Fibroblast of the conjunctiva (primary cell): Measurements from ENCODE around the gene ADO.

Experiments used
- DNase-seq: peaks from one replicate; pipeline ENCODE4 v3.0.0-alpha.2; 2010; ENCODE audit warnings: low read depth

The ADO gene

DNA sequence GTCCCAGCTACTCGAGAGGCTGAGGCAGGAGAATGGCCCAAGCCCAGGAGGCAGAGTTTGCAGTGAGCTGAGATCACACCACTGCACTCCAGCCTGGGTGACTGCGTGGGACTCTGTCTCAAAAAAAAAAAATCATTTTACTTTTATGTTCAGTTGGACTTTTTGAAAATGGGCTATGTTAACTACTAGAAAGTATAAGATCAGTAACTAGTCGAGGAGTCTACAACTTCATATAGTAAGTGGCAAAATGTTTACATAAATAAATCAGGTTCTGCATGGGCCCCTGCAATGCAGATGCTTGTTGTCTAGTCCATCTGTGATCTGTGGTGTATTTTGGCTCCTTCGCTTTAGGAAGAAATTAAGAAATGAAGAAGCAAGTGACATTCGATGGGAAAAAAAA, 12.3 kb upstream of the ADO start:
- no peak for DNase-seq

DNA sequence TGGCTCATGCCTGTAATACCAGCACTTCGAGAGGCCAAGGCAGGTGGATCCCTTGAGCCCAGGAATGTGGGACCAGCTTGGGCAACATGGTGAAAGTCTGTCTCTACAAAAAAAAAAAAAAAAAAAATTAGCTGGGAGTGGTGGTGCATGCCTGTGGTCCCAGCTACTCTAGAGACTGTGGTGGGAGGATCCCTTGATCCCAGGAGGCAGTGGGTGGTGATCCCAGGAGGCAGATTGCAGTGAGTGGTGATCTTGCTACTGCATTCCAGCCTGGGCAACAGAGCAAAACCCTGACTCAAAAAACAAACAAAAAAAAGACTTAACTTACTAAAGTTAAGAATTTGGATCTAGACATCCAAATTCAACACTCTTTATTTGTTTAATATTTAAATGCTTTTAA, 10.2 kb upstream of the ADO start:
- DNase-seq = no peak

DNA sequence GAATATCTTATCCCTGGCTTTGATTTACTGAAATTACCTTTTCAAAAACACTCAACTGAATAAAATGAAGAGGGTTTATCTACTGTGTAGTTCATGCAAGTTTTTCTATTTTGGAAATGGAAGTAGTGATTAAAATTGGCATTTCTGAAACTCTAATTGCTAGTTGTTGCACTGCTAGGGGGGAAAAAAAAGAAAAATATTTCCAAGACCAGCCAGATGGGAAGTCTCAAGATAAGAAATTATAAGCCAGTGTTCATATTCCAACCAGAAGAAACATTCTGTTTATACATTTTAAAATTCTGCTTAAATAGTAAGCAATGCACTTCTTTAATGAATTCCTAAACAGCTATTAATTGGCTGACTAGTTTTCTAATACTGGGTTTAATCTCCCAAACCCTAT, 9.4 kb upstream of the ADO start:
- DNase-seq = no peak

DNA sequence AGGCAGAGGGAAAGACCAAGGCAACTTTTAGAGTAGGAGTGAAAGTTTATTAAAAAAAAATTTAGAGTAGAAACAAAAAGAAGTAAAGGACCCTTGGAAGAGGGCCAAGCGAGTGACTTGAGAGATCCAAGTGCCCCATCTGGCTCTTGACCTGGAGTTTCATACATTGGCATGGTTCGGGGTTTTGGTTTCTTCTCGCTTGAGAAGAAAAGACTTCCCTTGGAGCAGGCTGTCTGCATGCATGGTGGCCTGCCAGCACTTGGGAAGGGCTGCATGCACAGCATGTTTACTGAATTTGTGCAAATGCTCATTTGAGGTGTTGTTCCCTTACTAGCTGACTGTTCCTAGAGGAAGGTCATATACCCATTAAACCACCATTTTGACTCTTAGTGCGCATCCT, 8.8 kb upstream of the ADO start:
- DNase-seq = no peak

DNA sequence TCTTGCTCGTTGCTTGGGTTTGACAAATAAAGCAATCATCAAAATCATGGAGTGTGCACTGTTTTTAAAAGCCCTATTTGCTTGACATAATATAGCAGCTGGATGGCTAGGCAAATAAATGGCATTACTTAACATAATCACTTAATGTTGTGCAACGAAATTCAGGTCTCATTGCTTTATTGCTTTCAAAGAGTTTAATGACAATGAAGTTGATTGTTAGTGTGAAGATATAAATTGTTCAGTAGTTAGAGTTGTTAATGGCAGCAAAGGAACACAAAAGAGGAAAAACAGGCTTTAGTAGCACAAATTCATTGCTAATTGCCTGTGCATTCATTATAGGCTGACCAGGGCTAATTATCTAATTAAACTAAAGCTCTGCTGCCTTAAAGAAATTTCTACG, 7.6 kb upstream of the ADO start:
- no peak for DNase-seq

DNA sequence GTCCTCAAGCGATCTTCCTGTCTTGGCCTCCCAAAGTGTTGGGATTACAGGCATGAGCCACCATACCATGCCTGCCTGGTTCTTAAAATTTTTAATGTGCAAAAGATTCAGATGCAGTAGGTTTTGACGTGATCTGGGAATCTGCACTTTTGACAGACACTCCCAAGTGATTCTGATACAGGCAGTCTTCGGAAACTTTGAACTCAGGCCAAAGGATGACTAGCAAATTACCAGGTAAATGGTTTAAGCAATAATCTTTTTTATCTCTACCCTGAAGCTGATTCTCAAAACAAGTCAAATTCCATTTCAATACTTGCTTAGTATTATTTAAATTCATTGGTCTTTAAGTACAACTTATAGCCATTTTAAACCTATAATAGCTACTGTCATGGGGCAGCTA, 2.6 kb upstream of the ADO start:
- DNase-seq = no peak

DNA sequence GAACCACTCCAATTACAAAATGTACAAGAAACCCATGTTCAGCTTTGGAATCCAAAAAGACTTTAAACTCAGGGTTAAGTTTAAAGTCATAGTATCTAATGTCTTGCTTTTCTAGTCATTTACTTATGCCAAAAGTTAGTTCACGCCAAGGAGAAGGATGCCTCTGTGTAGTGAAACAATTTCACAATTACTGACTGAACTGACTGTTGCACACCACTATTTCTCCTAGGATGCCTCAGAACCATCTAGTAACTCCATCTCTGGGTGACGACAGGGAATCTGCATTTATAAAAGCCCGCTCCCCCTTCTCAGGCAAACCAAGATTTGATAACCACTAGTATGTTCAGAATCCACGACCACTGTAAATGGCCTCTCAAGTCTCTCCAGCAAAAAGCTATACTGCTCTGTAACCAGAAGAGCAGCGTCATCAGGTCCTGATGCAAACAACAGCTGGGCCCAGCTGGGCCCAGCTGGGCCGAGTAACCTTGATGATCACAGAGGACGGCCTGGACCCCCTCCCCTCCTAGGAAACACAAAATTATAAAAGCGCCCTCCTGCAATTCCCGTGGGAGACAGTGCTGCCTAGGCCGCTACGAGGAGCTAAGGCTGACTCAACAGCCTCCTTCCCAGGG, 680 bp upstream of the ADO start:
- DNase-seq = no peak

DNA sequence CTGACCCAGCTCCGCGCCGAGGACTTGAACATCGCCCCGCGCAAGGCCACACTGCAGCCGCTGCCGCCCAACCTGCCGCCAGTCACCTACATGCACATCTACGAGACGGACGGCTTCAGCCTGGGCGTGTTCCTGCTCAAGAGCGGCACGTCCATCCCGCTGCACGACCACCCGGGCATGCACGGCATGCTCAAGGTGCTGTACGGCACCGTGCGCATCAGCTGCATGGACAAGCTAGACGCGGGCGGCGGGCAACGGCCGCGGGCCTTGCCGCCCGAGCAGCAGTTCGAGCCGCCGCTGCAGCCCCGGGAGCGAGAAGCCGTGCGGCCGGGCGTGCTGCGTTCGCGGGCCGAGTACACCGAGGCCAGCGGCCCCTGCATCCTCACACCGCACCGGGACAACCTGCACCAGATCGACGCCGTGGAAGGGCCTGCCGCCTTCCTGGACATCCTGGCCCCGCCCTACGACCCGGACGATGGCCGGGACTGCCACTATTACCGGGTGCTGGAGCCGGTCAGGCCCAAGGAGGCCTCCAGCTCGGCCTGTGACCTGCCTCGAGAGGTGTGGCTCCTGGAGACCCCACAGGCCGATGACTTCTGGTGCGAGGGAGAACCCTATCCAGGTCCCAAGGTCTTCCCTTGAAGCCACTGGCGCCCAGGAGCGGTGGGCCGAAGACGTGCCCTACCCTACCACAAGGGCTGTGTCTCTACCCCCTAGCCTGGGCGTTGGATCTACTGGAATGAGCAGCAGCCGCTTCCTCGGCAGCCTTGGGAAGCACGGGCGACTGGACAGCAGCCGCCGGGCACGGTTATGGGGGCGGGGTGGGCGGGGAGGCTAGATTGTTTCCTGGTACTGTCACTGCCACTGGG, 945 bp downstream of the ADO start:
- DNase-seq = no peak

DNA sequence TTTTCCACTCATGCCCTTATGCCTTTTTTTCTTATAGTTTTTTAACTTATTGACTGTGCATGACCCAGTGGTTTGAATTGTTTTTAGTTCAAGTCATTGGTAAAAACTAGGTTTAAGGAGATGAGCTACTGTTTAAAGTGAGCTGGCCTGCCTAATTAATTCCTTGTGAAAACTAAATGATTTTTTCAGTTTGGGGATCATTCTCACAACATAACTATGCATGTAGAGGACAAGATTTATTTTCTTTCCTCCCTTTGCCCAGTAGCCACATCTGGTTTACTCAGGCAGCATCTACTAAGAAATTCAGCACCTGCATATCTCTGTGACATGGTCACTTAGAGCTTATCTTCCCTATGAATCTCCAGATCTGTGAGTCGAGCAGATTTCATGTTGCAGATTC, 1.7 kb downstream of the ADO start:
- no peak for DNase-seq

DNA sequence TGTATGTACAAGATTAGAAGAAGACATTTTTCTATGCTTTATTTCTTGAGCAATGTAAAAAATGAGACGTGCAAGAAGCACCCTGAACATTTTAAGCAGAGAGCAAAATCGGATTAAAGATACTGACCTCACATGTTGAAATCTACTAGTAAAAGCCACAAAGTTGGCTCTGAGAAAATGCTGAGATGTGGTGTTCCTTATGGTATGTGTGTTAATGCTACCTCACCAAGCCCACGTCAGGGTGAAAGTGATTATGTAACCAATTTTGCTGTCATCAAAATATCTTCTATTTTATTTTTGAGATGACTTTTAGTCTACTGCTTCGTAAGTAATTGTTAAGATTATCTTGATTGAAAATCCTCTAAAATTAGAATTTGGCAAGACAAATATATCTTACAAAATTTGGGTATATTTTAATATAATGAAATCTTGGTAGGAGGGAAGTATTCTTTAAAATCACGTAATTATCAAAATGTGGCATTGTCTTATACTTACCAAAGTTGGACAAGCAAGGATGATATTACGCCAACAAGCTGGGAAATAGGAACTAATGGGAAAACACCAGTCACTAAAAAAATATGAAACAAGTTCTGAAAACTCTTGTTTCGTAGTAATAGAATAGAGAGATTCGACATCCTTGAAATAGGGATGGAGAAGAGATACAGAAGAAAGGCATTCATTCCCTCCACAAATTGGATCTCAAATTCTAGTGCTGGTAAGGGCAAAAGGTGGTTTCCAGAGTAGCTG, 5.8 kb downstream of the ADO start:
- no peak for DNase-seq

DNA sequence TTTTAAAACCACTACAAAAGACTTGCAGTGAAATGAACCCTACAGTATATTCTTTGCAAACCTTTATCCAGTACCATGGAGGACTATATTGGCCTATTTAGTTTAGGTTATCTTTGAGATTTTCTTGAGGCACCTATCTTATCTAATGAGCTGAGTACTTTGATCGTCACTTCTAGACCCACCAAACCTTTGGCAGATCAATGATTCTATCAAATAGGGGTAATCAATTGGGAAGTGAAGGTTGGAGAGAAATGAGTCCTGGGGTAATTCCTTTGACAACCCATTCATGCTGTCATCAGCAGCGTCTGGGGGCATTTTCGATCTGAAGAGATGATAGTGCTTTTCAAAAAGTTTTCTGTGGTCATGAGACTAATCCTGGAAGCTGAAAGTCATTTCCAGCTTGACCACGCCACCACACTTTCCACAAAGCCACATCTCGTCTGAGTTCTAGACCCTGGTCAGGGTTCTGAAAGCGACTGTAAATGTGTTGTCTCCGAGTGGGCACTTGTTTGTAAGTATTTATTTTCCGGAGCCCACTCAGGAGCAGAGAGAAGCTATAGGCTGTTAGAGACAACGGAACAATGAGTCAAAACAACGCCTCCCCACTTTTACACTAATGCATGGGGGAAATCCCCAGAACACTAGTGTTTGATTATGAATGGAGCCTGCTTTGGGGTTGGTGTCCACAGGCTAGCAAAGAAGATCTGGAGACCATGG, 6.8 kb downstream of the ADO start:
- no peak for DNase-seq

DNA sequence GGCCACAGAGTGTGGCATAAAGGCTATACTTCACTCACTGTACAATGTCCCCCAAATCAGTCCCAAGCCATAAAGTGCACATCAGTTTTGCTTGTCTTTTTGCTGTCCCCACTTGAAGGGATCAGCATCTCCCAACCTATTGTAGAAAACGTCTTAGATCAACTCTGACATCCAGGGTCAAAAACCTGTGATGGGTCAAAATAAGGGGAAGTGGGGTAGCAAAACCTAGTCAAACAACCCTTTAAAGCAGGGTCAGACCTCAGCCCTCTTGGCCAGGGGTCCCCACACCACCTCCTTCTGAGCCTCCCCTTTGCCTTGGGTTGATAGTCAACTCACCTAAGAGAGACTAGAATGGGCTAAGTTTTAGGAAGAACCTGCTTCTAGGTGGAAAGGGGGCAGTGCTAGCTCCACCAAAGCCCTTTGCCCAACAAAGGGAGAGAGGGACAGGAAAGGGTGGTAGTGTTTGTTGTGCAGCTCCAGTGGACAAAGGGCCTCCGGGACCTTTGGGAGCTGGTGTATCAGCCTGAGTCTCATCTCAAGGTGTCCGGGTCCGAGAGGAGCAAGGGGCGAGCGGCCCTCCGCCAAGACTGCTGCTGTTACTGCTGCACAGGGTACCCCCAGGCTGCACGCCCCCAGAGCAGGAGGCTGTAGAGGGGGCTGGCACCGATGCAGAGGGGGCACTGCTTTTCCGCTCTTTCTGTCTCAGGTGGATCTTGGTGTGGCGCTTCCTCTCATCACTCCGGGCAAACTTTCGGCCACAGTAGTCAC, 8.3 kb downstream of the ADO start:
- DNase-seq = no peak

DNA sequence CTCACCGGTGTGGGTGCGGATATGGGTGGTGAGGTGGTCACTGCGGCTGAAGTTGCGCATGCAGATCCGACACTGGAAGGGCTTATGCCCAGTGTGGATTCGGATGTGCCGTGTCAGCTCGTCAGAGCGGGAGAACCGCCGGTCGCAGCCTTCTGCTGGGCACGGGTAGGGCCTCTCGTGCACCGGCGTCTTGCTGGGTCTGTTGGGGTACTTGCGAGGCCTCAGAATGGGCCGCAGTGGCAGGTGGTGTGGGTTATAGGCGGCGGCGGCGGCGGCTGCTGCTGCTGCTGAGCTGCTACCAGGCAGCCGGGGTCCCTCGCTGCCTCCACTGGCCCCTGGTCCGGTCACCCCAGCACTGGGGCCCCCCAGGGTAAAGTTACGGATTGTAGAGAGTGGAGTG, 8.9 kb downstream of the ADO start:
- no peak for DNase-seq

DNA sequence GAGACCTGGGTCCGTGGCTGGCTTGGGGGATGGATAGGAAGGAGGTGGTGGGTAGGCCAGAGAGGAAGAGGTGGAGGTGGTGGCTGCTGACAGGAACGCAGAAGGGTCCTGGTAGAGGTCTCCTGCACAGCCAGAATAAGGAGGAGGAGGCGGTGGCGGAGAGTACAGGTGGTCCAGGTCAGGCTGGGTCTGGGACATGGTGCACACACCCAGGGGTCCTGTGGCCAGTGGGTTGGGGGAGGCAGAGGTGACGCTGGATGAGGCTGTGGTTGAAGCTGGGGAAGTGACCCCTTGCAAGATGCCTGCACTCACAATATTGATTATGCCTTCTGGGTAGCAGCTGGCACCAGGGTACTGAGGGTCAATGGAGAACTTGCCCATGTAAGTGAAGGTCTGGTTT, 9.5 kb downstream of the ADO start:
- no peak for DNase-seq

DNA sequence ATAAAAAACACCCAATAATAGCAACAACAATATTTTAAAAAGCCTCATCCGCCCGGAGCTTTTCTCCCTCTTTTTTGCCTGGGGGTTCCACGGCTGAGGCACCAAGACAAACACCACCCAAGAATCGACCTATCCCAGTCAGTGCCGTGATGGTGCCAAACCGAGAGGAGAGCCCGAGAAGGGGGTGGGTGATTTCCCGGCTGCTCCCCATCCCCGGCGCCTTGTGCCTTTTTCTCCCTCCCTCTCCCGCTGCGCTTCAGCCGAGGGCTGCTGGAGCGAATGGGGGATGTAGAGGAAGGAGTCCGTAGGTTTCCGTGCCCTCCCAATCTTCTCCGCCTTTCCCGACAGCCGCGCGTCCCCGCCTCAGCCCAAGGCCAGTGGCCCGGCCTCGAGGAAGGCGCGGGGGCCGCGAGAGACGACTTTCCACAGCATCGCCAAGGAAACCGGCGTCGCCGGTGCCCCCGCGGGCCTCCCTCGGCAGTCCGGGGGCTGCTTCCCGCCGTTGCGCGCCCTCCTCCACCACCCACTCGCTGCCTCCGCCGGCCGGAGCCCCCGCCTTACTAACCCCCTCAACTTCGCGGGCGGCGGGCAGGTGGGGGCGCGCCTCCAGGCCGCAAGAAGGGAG, 10.3 kb downstream of the ADO start:
- no peak for DNase-seq

DNA sequence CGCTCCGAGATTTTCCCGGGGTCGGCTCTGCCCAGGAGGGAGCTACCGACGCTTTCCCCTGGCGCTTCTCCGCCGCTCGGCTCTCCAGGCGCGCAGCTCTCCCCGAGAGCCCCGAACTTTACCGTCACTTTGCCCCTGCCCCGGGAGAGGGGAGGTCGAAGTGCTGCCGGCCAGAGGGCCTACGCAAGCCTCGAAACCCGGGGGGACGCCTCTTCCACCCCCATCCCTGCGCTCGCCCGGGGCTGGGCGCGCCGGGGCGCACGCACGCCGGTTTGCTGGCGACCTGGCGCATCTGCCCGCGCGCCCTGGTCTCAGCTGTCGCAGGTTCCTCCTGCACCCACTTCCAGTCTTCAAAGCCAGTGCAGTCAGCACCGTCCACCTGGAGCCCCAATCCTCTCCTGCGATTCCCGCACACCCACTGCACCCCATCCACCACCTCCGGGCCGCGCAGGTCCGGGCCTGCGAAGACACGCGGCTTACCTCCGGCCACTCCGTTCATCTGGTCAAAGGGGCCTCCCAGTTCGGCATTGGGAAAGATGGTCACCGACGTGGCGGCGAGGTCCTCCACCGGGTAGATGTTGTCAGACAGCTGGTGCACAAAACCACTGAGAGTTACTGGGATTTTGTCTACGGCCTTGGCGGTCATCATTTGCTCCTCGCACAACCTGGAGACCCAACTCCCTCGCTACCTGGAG, 11.0 kb downstream of the ADO start:
- DNase-seq = no peak

DNA sequence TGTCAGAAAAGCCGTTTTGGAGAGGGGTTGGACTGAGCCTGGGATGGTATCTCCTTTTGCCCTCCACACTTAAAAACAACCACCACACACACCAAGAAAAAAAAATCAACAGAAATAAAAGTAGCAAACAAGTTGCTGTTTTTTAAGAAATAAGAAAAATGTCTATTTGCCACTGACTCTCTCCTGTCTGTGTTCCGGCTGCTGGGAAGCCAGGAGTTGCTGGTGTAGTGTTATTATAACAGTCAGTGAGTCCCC, 11.5 kb downstream of the ADO start:
- no peak for DNase-seq

DNA sequence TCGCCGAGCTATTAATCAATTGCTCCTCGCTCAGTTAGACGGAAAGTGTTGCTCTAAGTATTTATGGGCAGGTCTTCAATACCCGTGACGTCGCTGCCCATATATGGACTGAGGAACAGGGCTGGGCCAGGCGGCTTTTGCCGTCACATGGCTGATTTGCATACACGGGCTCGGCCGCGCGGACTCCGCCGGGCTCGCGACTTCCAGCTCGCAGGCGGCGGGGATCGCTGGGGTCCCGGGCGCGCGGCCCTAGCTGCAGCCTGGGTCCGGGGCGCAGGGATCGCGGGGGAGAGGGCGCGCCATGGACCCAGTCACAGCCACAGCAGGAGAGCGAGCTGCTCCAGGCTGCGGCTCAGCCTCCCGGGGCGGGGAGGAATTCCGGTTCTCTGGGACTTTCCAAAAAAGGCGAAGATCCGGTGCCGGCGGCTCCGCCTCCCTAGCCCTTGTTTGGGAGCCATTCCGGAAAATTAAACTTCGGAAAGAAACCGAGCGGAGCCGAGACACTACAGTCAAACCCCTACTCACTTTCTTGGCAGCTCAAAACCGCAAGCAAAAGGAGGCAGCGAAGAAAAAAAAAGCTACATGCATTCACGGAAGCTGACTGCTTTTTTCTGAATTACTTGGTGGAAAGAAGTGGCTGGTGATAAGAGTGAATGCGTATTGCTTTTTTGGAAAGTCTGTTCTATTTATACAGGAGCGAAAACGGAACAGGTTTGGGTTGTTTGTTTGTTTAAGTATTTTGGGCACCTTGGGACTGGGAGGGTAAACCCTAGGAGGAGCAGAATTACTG, 12.0 kb downstream of the ADO start, which contains the start of gene EGR2:
Gene EGR2, minus strand, starts transcription at position 36 of the 790 bp plus-strand sequence. CDS start 337 bp downstream, outside the sequence.
- peak; percentile 85 for DNase-seq

DNA sequence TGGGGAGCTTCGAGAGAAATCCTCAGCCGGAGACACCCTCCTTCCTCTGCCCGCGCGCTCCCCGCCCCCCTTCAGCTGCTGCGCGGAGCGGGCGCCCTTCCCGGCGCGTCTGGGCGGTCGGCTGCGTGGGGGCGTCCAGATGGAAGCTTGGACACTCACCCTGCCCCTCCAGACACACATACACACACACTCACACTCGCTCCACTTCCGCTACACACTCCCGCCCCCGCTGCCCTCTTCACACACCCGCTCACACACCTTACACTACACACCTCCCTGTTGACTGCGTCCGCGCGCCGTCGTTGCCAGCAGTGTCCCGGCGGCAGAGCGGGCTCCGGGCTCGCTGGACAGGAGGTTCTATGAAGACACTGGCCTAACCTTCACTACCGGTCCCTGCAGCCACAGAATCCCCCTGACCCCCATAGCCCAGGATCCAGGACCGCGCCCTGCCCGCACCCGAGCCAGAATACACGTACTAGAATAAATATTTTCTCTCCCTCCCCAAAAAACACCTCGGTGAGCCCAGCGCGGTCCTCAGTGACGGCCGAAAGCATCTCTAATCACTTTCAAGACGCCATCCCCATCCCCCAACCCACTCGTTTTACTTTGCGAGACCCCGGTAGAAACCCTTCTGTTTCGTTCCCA, 12.7 kb downstream of the ADO start:
- no peak for DNase-seq
